A673 (cell line): Measurements from ENCODE around the gene SEC61A1. TPM values are rescaled to one million over a fixed set of nuclear protein-coding genes. Genes with fewer than 3 reads are reported as not detected.

Experiments used
- Bru-seq: library from RNA; stranded (reverse); fragments of 400-500 nt; gene quantifications from one replicate; lab custom pipeline; 2021; lab: Mats Ljungman, UMichigan
- BruChase-seq, 2 experiments: library from RNA; stranded (reverse); fragments of 400-500 nt; gene quantifications; one replicate each; lab custom pipeline; 2021; lab: Mats Ljungman, UMichigan
- BruUV-seq: library from RNA; stranded (reverse); fragments of 400-500 nt; replicated peaks from 2 replicates; lab custom pipeline; 2021; lab: Mats Ljungman, UMichigan
- CTCF ChIA-PET: fragments of 300-600 bp; sonication (Branson Sonifier 250); formaldehyde crosslinking; loops from one replicate; lab custom pipeline; 2022; ENCODE audit warnings: antibody characterized with exemption; lab: Charles Lee
- POLR2A ChIA-PET: fragments of 300-600 bp; sonication (Branson Sonifier 250); formaldehyde crosslinking; loops from one replicate; lab custom pipeline; 2022; ENCODE audit warnings: antibody characterized with exemption; ENCODE audit not compliant: low non-redundant PET; lab: Charles Lee
- DNase-seq: peaks from one replicate; pipeline ENCODE4 v3.0.0-alpha.2; 2015; ENCODE audit warnings: low spot score
- H3K27ac ChIP-seq: fragments of 200-600 bp; sonication (generic); 2 replicates; pipeline ENCODE4 v1.5.1; 2016; ENCODE audit warnings: mixed run types, low read depth, mild to moderate bottlenecking, mixed read lengths, antibody characterized with exemption, low read length; ENCODE audit not compliant: poor library complexity, severe bottlenecking
- H3K27me3 ChIP-seq: fragments of 200-600 bp; sonication (generic); replicated peaks from 2 replicates; pipeline ENCODE4 v1.6.1; 2017; ENCODE audit warnings: mixed run types, low read depth, mild to moderate bottlenecking, mixed read lengths, antibody characterized with exemption, low read length; ENCODE audit not compliant: insufficient read depth, poor library complexity
- H3K36me3 ChIP-seq: fragments of 200-600 bp; sonication (generic); 2 replicates; pipeline ENCODE4 v1.6.1; 2016; ENCODE audit warnings: mixed run types, mild to moderate bottlenecking, mixed read lengths, antibody characterized with exemption, low read length; ENCODE audit not compliant: insufficient read depth, poor library complexity, severe bottlenecking
- H3K4me1 ChIP-seq: fragments of 200-600 bp; sonication (generic); 2 replicates; pipeline ENCODE4 v1.6.1; 2017; ENCODE audit warnings: mixed run types, mild to moderate bottlenecking, mixed read lengths, antibody characterized with exemption, low read length; ENCODE audit not compliant: insufficient read depth, poor library complexity, severe bottlenecking
- H3K4me3 ChIP-seq: fragments of 200-600 bp; sonication (generic); 2 replicates; pipeline ENCODE4 v1.5.1; 2016; ENCODE audit warnings: low read depth, mixed run types, mild to moderate bottlenecking, mixed read lengths, low read length; ENCODE audit not compliant: poor library complexity, severe bottlenecking
- H3K9me3 ChIP-seq: fragments of 200-600 bp; sonication (generic); 2 replicates; pipeline ENCODE4 v1.6.1; 2016; ENCODE audit warnings: mixed run types, low read depth, mild to moderate bottlenecking, mixed read lengths, antibody characterized with exemption, low read length; ENCODE audit not compliant: poor library complexity, severe bottlenecking
- EZH2 ChIP-seq: fragments of 200-600 bp; sonication (generic); IDR thresholded peaks from 2 replicates; pipeline ENCODE4 v1.6.1; 2017; ENCODE audit warnings: borderline replicate concordance, low read depth, mild to moderate bottlenecking, mixed read lengths, antibody characterized with exemption, low read length; ENCODE audit not compliant: poor library complexity, severe bottlenecking
- intact Hi-C: fragments of 100-400 bp; cut with micrococcal nuclease; formaldehyde crosslinking; loops from one replicate; pipeline ENCODE4 v1.10.0; 2022; ENCODE audit not compliant: unreplicated experiment
- long read RNA-seq: library from polyadenylated mRNA; stranded (forward); transcript quantifications from one replicate; pipeline ENCODE4 v2.0.0, GENCODE V29; 2022
- total RNA-seq: library from RNA; stranded (reverse); gene quantifications from 2 replicates; pipeline ENCODE4 v1.2.3, GENCODE V29; 2021
- TF ChIP-seq, protein P1 (sequence below): fragments of 300-800, 200-600 bp; sonication (generic); conservative IDR thresholded peaks from 2 replicates; pipeline ENCODE4 v1.5.1; 2017; ENCODE audit warnings: low read depth, mild to moderate bottlenecking, antibody characterized with exemption, low read length, moderate library complexity, mixed read lengths

The SEC61A1 gene
- total RNA-seq (156 and 176 TPM in 2 replicates), Bru-seq, nascent RNA (percentile 91 among the genes with signal in this experiment), BruChase-seq, experiment 1, labeled RNA remaining after a 2-hour chase (percentile 93 among the genes with signal in this experiment), BruChase-seq, experiment 2, labeled RNA remaining after a 6-hour chase (percentile 98 among the genes with signal in this experiment)
- long read RNA-seq, transcript SEC61A1-201 (12 exons, 3,635 nt): major isoform, 249 of 359 reads
- long read RNA-seq, partial matches to known transcripts: 45 of 359 reads
- long read RNA-seq, other reads (novel, unspliced or antisense): 65 of 359 reads

DNA sequence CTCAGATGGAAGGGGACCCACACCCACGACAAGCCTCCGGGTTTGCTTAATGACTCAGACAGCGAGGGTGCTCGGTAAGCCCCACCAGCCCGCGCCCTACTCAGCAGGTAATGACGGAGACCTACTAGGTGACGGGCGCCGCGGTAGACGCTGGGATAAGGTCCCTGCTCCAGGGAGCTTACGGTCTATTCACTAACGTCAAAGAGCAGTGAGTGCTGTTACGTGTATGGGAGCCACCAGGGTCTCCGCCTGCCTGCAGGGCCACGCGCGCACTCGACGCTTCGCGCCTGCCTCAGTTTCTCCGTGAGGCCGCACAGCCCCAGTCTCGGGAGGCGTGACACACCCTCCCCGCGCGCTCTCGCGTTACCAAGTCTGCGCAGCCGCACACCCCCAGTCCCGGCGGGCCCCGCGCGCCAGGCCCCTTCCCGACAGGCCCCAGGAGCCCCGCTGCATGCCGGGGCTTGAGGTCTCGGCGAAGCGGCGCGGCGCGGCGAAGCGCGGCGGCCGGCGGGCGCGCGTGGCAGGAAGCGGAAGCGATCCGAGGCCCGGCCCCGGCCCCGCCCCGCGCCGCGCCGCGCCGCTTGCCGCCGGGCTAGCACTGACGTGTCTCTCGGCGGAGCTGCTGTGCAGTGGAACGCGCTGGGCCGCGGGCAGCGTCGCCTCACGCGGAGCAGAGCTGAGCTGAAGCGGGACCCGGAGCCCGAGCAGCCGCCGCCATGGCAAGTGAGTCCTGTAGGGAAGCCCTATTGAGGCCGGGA lies at the start of gene SEC61A1:
SEC61A1 (plus strand) TSS at position 601 of the 758 bp plus-strand sequence; CDS start at position 717, 116 bp downstream.
- CTCF ChIA-PET: no interaction called here
- BruUV-seq: no TSS peak
- peaks cover 35% of the 10 kb centered on the region for H3K36me3 ChIP-seq
- peak; percentile 97 for DNase-seq
- intact Hi-C loops: no loop called here
- H3K27me3 ChIP-seq: peaks cover 8% of the 10 kb centered on the region
- H3K27ac ChIP-seq: peak within 1 kb of the TSS; percentile 91
- no peaks in the 10 kb centered on the region for H3K9me3 ChIP-seq
- peaks cover 20% of the 10 kb centered on the region for H3K4me1 ChIP-seq
- peak within 1 kb of the TSS; percentile 74 for H3K4me3 ChIP-seq
- POLR2A ChIA-PET: interaction anchor here (0.7 kb wide), 1 partner anchor 160 kb away, joined by 3 read pairs; no protein-coding TSS in a partner anchor
- TF ChIP-seq, protein P1, sequence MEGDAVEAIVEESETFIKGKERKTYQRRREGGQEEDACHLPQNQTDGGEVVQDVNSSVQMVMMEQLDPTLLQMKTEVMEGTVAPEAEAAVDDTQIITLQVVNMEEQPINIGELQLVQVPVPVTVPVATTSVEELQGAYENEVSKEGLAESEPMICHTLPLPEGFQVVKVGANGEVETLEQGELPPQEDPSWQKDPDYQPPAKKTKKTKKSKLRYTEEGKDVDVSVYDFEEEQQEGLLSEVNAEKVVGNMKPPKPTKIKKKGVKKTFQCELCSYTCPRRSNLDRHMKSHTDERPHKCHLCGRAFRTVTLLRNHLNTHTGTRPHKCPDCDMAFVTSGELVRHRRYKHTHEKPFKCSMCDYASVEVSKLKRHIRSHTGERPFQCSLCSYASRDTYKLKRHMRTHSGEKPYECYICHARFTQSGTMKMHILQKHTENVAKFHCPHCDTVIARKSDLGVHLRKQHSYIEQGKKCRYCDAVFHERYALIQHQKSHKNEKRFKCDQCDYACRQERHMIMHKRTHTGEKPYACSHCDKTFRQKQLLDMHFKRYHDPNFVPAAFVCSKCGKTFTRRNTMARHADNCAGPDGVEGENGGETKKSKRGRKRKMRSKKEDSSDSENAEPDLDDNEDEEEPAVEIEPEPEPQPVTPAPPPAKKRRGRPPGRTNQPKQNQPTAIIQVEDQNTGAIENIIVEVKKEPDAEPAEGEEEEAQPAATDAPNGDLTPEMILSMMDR: no peak

DNA sequence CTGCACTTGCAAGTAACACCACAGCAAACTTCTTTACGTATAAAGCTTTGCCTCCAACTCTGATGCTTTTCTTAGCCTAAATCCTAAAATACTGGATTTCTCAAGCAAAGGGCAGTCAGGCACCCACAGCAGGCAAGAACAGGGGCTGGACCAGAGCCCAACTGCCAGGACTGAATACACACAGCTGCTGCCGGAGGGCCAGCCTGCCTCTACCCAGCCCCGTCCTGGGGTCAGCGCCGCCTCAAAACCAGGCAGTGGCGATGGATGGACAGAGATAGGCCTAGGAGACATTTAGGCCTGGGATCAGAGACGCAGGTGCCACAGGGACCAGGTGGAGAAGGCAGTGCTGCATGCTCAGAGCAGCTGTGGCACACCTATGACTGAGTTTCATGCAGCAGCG lies 47.6 kb upstream of the SEC61A1 start:
- no peak for TF ChIP-seq EZH2
- TF ChIP-seq, protein P1: no peak
- no peaks in the 10 kb centered on the region for H3K27me3 ChIP-seq
- no TSS peak for BruUV-seq
- CTCF ChIA-PET: no interaction called here
- H3K4me3 ChIP-seq: no peak overlapping the region
- intact Hi-C loops: no loop called here
- no peak overlapping the region for H3K27ac ChIP-seq
- POLR2A ChIA-PET: interaction anchor here (0.5 kb wide), 1 partner anchor 14 kb away, joined by 3 read pairs; no protein-coding TSS in a partner anchor
- H3K36me3 ChIP-seq: no peaks in the 10 kb centered on the region
- no peaks in the 10 kb centered on the region for H3K4me1 ChIP-seq
- H3K9me3 ChIP-seq: no peaks in the 10 kb centered on the region
- no peak for DNase-seq

DNA sequence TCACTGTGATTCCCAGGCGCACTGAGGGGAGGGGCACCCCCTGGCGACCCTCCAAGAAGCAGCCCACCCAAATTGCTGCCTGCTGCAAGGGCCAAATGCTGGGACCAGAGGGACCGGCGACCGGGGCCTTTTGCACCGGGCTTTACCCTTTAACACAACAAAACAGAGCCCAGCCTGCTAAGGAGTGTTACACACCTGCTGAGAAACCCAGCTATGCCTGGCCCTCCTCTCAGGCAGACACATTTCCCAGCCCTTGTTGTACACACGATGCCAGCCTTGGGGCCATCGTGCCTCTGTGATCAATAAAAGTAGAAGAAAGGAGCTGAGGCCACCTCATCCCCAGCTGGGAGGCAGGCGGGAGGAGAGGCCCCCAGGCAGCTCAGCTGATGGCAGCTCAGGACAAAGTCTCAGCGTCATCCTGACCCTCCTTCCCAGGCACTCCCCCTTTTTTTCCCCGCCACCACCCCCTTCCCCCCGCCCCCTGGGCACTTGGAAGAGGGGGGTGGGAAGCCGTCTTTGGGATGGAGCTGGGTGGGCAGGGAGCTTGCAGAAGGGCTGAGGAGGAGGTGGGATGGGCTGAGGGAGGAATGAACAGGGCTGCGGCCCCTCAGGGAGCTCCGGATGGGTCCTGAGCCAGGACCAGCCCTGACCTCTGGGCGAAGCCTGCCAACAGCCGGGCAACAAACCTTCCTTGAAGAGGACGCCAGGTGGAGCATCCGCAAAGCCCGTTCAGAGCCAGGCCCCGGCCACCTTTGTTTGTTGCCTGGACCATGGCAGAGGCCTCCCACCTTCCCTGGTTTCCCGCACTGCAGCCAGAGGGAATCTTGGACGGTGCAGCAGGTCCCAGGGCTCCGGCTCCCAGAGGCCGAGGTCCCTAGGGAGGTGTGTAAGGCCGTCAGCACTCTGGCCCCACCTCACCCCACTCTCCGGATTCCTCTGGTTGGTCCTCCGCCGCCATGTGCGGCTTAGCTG lies 45.9 kb upstream of the SEC61A1 start:
- Histone ChIP-seq H3K27me3 (no peaks in the 10 kb centered on the region), H3K4me3 (no peak overlapping the region), H3K36me3 (no peaks in the 10 kb centered on the region), H3K4me1 (no peaks in the 10 kb centered on the region), H3K27ac (no peak overlapping the region), H3K9me3 (no peaks in the 10 kb centered on the region)
- no TSS peak for BruUV-seq
- intact Hi-C loops: no loop called here
- TF ChIP-seq, protein P1: no peak
- TF ChIP-seq EZH2: no peak
- no peak for DNase-seq
- POLR2A ChIA-PET: no interaction called here
- CTCF ChIA-PET: no interaction called here
